ACC112 (cell line): ENCODE results near the gene CMTM2.
"Not testable (repeated sequence)": the region's sequence is repeated elsewhere in the genome, so short reads cannot be mapped to it uniquely, and the experiment has no call there.

ENCODE experiments used
- H2AFZ ChIP-seq: fragments of 200-600 bp; sonication (generic); one replicate; pipeline ENCODE4 v1.6.0; 2017; ENCODE audit warnings: antibody characterized with exemption, low read length; ENCODE audit not compliant: unreplicated experiment
- H3K27ac ChIP-seq: fragments of 200-600 bp; sonication (generic); 2 replicates; pipeline ENCODE4 v1.5.1; 2014; ENCODE audit warnings: low read depth, mild to moderate bottlenecking, antibody characterized with exemption, low read length, moderate library complexity
- H3K27me3 ChIP-seq: fragments of 200-600 bp; sonication (generic); 2 replicates; pipeline ENCODE4 v1.6.1; 2014; ENCODE audit warnings: mild to moderate bottlenecking, antibody characterized with exemption, low read length, moderate library complexity, mixed read lengths; ENCODE audit not compliant: insufficient read depth
- H3K36me3 ChIP-seq: fragments of 200-600 bp; sonication (generic); 2 replicates; pipeline ENCODE4 v1.6.1; 2016; ENCODE audit warnings: mild to moderate bottlenecking, antibody characterized with exemption, low read length, moderate library complexity, mixed read lengths; ENCODE audit not compliant: insufficient read depth
- H3K4me1 ChIP-seq: fragments of 200-600 bp; sonication (generic); one replicate; pipeline ENCODE4 v1.6.1; 2016; ENCODE audit warnings: low read length, mixed read lengths; ENCODE audit not compliant: insufficient read depth, unreplicated experiment, control insufficient read depth
- H3K4me3 ChIP-seq: fragments of 200-600 bp; sonication (generic); 2 replicates; pipeline ENCODE4 v1.5.1; 2014; ENCODE audit warnings: mild to moderate bottlenecking, low read depth, low read length
- H3K79me2 ChIP-seq: fragments of 200-600 bp; sonication (generic); one replicate; pipeline ENCODE4 v1.6.0; 2016; ENCODE audit warnings: low read length; ENCODE audit not compliant: control insufficient read depth, unreplicated experiment, insufficient read depth

CMTM2 gene

GRCh38 chr16:66609139-66609510, 29.9 kb downstream of the CMTM2 start:
- Histone ChIP-seq H3K4me1 (peaks cover 16% of the 10 kb centered on the region), H3K79me2 (peaks cover 39% of the 10 kb centered on the region), H2AFZ (no peak overlapping the region), H3K27ac (peak overlapping the region; percentile 47), H3K36me3 (peaks cover 4% of the 10 kb centered on the region; the same call in 1 of the 2 replicates), H3K27me3 (no peaks in the 10 kb centered on the region), H3K4me3 (no peak overlapping the region)

- Histone ChIP-seq H3K27ac (no peak overlapping the region), H3K79me2 (peaks cover 33% of the 10 kb centered on the region), H3K36me3 (peaks cover 4% of the 10 kb centered on the region; the same call in 1 of the 2 replicates), H3K4me3 (no peak overlapping the region), H3K27me3 (no peaks in the 10 kb centered on the region), H2AFZ (no peak overlapping the region), H3K4me1 (peaks cover 16% of the 10 kb centered on the region)
Measured at GRCh38 chr16:66610111-66610820, 31.0 kb downstream of the CMTM2 start.

GRCh38 chr16:66611911-66612310, 32.6 kb downstream of the CMTM2 start:
- not testable (repeated sequence) for H3K27ac ChIP-seq, H2AFZ ChIP-seq, H3K4me3 ChIP-seq, H3K27me3 ChIP-seq, H3K36me3 ChIP-seq
- H3K4me1 ChIP-seq = peaks cover 21% of the 10 kb centered on the region
- H3K79me2 ChIP-seq = peaks cover 17% of the 10 kb centered on the region

GRCh38 chr16:66612422-66612821, 33.2 kb downstream of the CMTM2 start:
- Histone ChIP-seq H3K79me2 (peaks cover 12% of the 10 kb centered on the region), H3K36me3 (peaks cover 4% of the 10 kb centered on the region; the same call in 1 of the 2 replicates), H3K4me3 (no peak overlapping the region), H3K27me3 (no peaks in the 10 kb centered on the region), H2AFZ (no peak overlapping the region), H3K27ac (no peak overlapping the region), H3K4me1 (peaks cover 26% of the 10 kb centered on the region)

DNA sequence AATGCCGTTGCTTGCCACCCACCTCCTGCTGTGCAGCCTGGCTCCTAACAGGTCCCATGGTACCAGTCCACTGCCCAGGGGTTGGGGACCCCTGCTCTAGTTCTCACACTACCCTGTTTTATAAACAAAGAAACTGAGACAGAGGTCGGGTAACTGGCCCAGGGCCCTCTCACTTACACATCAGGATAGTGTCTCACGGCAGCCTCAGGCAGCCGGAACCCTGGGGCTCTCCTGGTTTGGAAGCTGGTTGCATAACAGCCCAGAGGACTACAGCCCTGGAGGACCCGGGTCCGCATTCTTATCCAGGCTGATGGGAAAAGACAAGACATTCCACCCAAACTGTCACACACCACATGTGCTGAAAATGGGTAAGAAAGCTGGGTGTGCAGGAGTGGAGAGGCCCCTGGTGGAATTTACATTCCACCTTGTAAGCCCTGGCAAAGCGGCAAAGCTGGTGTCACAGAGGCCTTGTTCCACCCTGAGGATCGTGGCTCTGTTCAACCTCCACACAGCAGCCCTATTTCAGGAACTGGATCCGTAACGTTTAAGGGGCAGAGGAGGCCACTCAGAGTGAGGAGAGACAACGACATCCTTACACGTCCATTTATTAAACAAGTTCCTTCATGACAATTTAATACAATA, 35.0 kb downstream of the CMTM2 start:
- Histone ChIP-seq H3K79me2 (peaks cover 4% of the 10 kb centered on the region), H3K4me1 (peaks cover 33% of the 10 kb centered on the region), H2AFZ (no peak overlapping the region), H3K27me3 (no peaks in the 10 kb centered on the region), H3K4me3 (no peak overlapping the region), H3K27ac (no peak overlapping the region), H3K36me3 (peaks cover 3% of the 10 kb centered on the region; the same call in 1 of the 2 replicates)

DNA sequence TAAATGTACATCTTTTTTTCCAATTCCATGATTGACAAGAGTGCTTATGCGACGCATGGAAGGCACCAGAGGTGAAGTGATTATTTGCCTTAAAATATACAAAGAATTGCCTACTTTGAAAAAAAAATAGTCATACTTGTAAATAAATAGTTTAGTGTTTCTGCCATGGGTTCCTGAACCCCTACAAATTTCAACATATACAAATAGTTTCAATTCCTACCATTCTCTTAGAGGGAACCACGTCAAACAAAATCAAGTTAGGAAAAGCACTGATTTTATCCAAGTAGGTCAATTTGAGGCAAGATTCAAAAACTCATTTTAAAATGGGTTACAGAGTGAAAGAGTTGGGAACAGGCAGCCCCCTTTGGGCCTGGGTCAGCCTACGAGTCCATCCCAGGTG, 36.9 kb downstream of the CMTM2 start:
- H3K27me3 ChIP-seq = no peaks in the 10 kb centered on the region
- no peak overlapping the region for H3K4me3 ChIP-seq
- no peaks in the 10 kb centered on the region for H3K79me2 ChIP-seq
- peaks cover 52% of the 10 kb centered on the region for H3K4me1 ChIP-seq
- no peak overlapping the region for H2AFZ ChIP-seq
- peak overlapping the region; percentile 98; the same call in 1 of the 2 replicates for H3K27ac ChIP-seq
- H3K36me3 ChIP-seq = no peaks in the 10 kb centered on the region; the same call in 1 of the 2 replicates

DNA sequence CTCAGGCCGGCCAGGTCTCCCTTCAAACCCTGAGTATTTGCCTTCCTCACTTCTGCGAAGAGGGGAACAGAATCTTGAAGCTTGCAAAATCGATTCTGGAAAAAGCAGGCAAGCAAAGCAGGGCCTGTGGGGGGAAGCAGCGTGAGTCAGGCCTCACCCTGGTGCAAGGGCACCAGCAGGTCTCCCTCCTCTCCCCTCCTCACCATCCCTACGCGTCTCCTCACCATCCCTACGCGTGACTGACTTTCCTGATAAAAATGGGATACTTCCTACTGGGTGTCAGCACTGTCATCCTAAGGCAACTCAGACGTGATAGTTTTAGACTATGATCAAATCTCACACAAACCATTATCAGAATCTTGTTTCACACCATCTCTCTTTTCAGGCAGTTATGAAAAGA, 37.3 kb downstream of the CMTM2 start:
- no peak overlapping the region for H2AFZ ChIP-seq
- peak overlapping the region; percentile 98; the same call in 1 of the 2 replicates for H3K27ac ChIP-seq
- H3K4me3 ChIP-seq = no peak overlapping the region
- H3K4me1 ChIP-seq = peaks cover 56% of the 10 kb centered on the region
- H3K27me3 ChIP-seq = no peaks in the 10 kb centered on the region
- no peaks in the 10 kb centered on the region; the same call in 1 of the 2 replicates for H3K36me3 ChIP-seq
- H3K79me2 ChIP-seq = no peaks in the 10 kb centered on the region

DNA sequence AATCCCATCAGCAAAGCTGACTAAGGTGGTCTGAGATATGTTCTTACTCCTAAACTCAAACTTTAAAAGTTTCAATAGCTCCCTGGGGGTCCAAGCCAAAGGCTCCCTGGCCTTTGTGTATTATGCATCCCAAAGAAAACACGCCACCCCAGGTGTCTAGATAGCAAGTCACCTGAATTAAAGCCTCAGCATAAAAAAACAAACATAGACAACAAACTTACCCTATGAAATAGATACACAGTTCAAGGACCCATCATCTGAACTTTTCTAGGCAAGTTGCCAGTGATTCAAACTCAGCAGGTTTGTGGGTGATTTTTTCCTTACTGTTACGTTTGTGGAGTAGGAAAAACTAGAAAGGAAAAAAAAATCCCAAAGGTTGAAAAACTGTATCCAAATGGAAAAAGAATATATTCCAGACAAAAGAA, 37.8 kb downstream of the CMTM2 start:
- H3K27me3 ChIP-seq = no peaks in the 10 kb centered on the region
- no peak overlapping the region for H2AFZ ChIP-seq

DNA sequence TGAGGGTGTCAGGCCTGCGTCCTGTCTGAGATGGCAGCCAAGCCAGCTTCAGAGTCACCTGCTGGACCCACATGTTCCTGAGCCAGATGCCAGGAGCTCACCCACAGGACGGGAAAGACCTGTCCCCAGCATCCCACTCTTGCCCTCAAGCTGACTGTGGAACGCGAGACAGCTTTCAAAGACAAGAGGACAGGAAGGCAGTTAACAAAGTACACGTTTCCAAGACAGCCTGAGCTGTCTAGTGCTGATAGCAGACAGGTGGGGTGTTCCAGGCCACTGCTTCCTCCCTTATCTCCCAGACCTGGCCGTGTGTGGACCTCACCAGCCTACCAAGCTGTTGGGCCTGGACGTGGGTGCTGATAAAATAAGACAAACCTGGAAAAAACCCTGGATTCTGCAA, 38.5 kb downstream of the CMTM2 start:
- Histone ChIP-seq H3K4me1 (peaks cover 57% of the 10 kb centered on the region), H3K79me2 (no peaks in the 10 kb centered on the region), H3K27ac (peak overlapping the region; percentile 98), H3K27me3 (no peaks in the 10 kb centered on the region), H3K36me3 (no peaks in the 10 kb centered on the region; the same call in 1 of the 2 replicates), H2AFZ (no peak overlapping the region), H3K4me3 (no peak overlapping the region)

More for the DNA sequence above, 37.8 kb downstream of the CMTM2 start:
- H3K4me3 ChIP-seq = no peak overlapping the region
- H3K4me1 ChIP-seq = peaks cover 57% of the 10 kb centered on the region
- no peaks in the 10 kb centered on the region for H3K79me2 ChIP-seq
- peak overlapping the region; percentile 98; the same call in 1 of the 2 replicates for H3K27ac ChIP-seq
- H3K36me3 ChIP-seq = no peaks in the 10 kb centered on the region; the same call in 1 of the 2 replicates

- Histone ChIP-seq H3K79me2 (no peaks in the 10 kb centered on the region), H3K36me3 (no peaks in the 10 kb centered on the region; the same call in 1 of the 2 replicates), H3K4me3 (peak overlapping the region; percentile 58), H3K27ac (peak overlapping the region; percentile 98), H3K27me3 (no peaks in the 10 kb centered on the region), H2AFZ (peak overlapping the region; percentile 59), H3K4me1 (peaks cover 57% of the 10 kb centered on the region)
Measured at GRCh38 chr16:66618588-66619375, 39.5 kb downstream of the CMTM2 start.
